GM23248 (cell line): ENCODE results near the gene KSR2. TPM values are rescaled to one million over a fixed set of nuclear protein-coding genes. Genes with fewer than 3 reads are reported as not detected.

Experiments used
- DNase-seq: peaks from one replicate; pipeline ENCODE4 v3.0.0-alpha.2; 2015
- H2AFZ ChIP-seq: fragments of 200-600 bp; sonication (generic); 2 replicates; pipeline ENCODE4 v1.6.1; 2016; ENCODE audit warnings: antibody characterized with exemption
- H3F3A ChIP-seq: fragments of 200-600 bp; sonication (generic); 2 replicates; pipeline ENCODE4 v1.6.1; 2016; ENCODE audit warnings: mild to moderate bottlenecking, antibody characterized with exemption, mixed run types; ENCODE audit not compliant: insufficient read depth
- H3K27ac ChIP-seq: fragments of 200-600 bp; sonication (generic); 2 replicates; pipeline ENCODE4 v1.5.1; 2016; ENCODE audit warnings: mild to moderate bottlenecking
- H3K27me3 ChIP-seq: fragments of 200-600 bp; sonication (generic); replicated peaks from 2 replicates; pipeline ENCODE4 v1.6.1; 2016; ENCODE audit warnings: mild to moderate bottlenecking; ENCODE audit not compliant: insufficient read depth
- H3K36me3 ChIP-seq: fragments of 200-600 bp; sonication (generic); 2 replicates; pipeline ENCODE4 v1.6.1; 2016; ENCODE audit warnings: low read depth, mild to moderate bottlenecking
- H3K4me1 ChIP-seq: fragments of 200-600 bp; sonication (generic); 2 replicates; pipeline ENCODE4 v1.6.1; 2016; ENCODE audit warnings: mild to moderate bottlenecking; ENCODE audit not compliant: insufficient read depth
- H3K4me2 ChIP-seq: fragments of 200-600 bp; sonication (generic); one replicate; pipeline ENCODE4 v1.6.1; 2016; ENCODE audit warnings: mild to moderate bottlenecking; ENCODE audit not compliant: unreplicated experiment
- H3K4me3 ChIP-seq: fragments of 200-600 bp; sonication (generic); 2 replicates; pipeline ENCODE4 v1.5.1; 2016; ENCODE audit warnings: mild to moderate bottlenecking
- H3K79me2 ChIP-seq: fragments of 200-600 bp; sonication (generic); 2 replicates; pipeline ENCODE4 v1.6.1; 2016; ENCODE audit warnings: mild to moderate bottlenecking; ENCODE audit not compliant: insufficient read depth
- H3K9ac ChIP-seq: fragments of 200-600 bp; sonication (generic); 2 replicates; pipeline ENCODE4 v1.6.1; 2016; ENCODE audit warnings: mild to moderate bottlenecking
- H3K9me2 ChIP-seq: fragments of 200-600 bp; sonication (generic); 2 replicates; pipeline ENCODE4 v1.6.1; 2016; ENCODE audit warnings: mixed run types, mild to moderate bottlenecking, moderate library complexity; ENCODE audit not compliant: insufficient read depth
- H3K9me3 ChIP-seq: fragments of 200-600 bp; sonication (generic); one replicate; pipeline ENCODE4 v1.6.1; 2017; ENCODE audit warnings: low read depth
- H4K20me1 ChIP-seq: fragments of 200-600 bp; sonication (generic); 2 replicates; pipeline ENCODE4 v1.6.0; 2016; ENCODE audit not compliant: insufficient read depth
- EZH2 ChIP-seq: fragments of 200-600 bp; sonication (generic); IDR thresholded peaks from 2 replicates; pipeline ENCODE4 v1.6.1; 2018; ENCODE audit warnings: antibody characterized with exemption, mild to moderate bottlenecking; ENCODE audit not compliant: insufficient read depth, poor library complexity, severe bottlenecking
- EZH2phosphoT487 ChIP-seq: fragments of 200-600 bp; sonication (generic); IDR thresholded peaks from 2 replicates; pipeline ENCODE4 v1.6.1; 2018; ENCODE audit warnings: antibody characterized with exemption, moderate library complexity, mild to moderate bottlenecking, low read depth; ENCODE audit not compliant: insufficient read depth
- WGBS, 2 experiments: methylation state at CpG; one replicate each; pipeline ENCODE4 v1.1.6; 2015 to 2017; ENCODE audit warnings: low lambda C conversion rate in 2 of 2, low coverage in 1 of 2; ENCODE audit errors: missing lambda C conversion rate in 2 of 2; 5-methylcytosine and 5-hydroxymethylcytosine counted together
- in situ Hi-C: fragments of 300-500 bp; cut with MboI; formaldehyde crosslinking; loops from 2 replicates; pipeline ENCODE4 v1.15.0; 2020
- polyA plus RNA-seq: library from polyadenylated mRNA; unstranded; fragments of >200 nt; fragmentation: Nextera tagmentation; extraction: Ambion mirVana; gene quantifications from 2 replicates; pipeline ENCODE4 v1.2.1, GENCODE V29; 2016
- total RNA-seq: library from RNA; depleted of rRNA; stranded (reverse); fragments of >200 nt; shearing (Covaris generic); gene quantifications from 2 replicates; pipeline ENCODE4 v1.2.3, GENCODE V29; 2014

KSR2 gene
- total and polyA plus RNA-seq, 2 experiments from 2014 or later, result not detected

GRCh38 chr12:117835156-117835555 is 133.6 kb downstream of the KSR2 start:
- Histone ChIP-seq H2AFZ (no peak overlapping the region), H3K27me3 (peaks cover 6% of the 10 kb centered on the region; the same call in 1 of the 2 replicates), H3K4me2 (no peak overlapping the region), H3K9me2 (no peaks in the 10 kb centered on the region), H3K36me3 (no peaks in the 10 kb centered on the region), H3K4me1 (peaks cover 26% of the 10 kb centered on the region), H3K27ac (no peak overlapping the region), H3K79me2 (no peaks in the 10 kb centered on the region), H4K20me1 (no peaks in the 10 kb centered on the region), H3K9ac (no peak overlapping the region), H3K4me3 (no peak overlapping the region), H3F3A (no peaks in the 10 kb centered on the region), H3K9me3 (no peaks in the 10 kb centered on the region)
- no peak for DNase-seq
- TF ChIP-seq EZH2phosphoT487 (no peak), EZH2 (no peak)
- in situ Hi-C loops, result loop anchor here (10.0 kb wide), 2 partner anchors 240 to 470 kb away; partner anchors contain the start of gene NOS1
- 93% methylated on average over 7 of the region's 7 CpGs for WGBS, 2 experiments

GRCh38 chr12:117832459-117833457 is 136.0 kb downstream of the KSR2 start:
- no peak overlapping the region for H3K9ac ChIP-seq
- no peak overlapping the region for H3K4me2 ChIP-seq
- no peak for TF ChIP-seq EZH2phosphoT487
- TF ChIP-seq EZH2, result no peak
- H3K36me3 ChIP-seq, result no peaks in the 10 kb centered on the region
- H3K9me3 ChIP-seq, result no peaks in the 10 kb centered on the region
- H4K20me1 ChIP-seq, result no peaks in the 10 kb centered on the region
- WGBS, 2 experiments, result 68 to 70% methylated on average over 13 of the region's 13 CpGs
- H3F3A ChIP-seq, result no peaks in the 10 kb centered on the region
- H3K9me2 ChIP-seq, result no peaks in the 10 kb centered on the region
- no peaks in the 10 kb centered on the region for H3K79me2 ChIP-seq
- H2AFZ ChIP-seq, result no peak overlapping the region
- DNase-seq, result peak; percentile 82
- in situ Hi-C loops, result loop anchor here (10.0 kb wide), 2 partner anchors 238 to 468 kb away; partner anchors contain the start of gene NOS1
- no peak overlapping the region for H3K27ac ChIP-seq
- H3K27me3 ChIP-seq, result no peaks in the 10 kb centered on the region; the same call in 1 of the 2 replicates
- no peak overlapping the region for H3K4me3 ChIP-seq
- H3K4me1 ChIP-seq, result peaks cover 26% of the 10 kb centered on the region

GRCh38 chr12:117830471-117830870 is 138.3 kb downstream of the KSR2 start:
- no peaks in the 10 kb centered on the region for H3K27me3 ChIP-seq
- peak overlapping the region; percentile 30 for H3K4me2 ChIP-seq
- in situ Hi-C loops, result loop anchor here (10.0 kb wide), 2 partner anchors 236 to 466 kb away; partner anchors contain the start of gene NOS1
- WGBS, 2 experiments, result 14% methylated on average over 5 of the region's 5 CpGs
- no peaks in the 10 kb centered on the region for H3F3A ChIP-seq
- no peaks in the 10 kb centered on the region for H3K36me3 ChIP-seq
- peak overlapping the region; percentile 30 for H3K27ac ChIP-seq
- TF ChIP-seq EZH2phosphoT487, result 0 out of 2 replicates have a peak, but pooled peaks have one; percentile 41
- no peak for TF ChIP-seq EZH2
- no peak overlapping the region for H3K4me3 ChIP-seq
- no peaks in the 10 kb centered on the region for H3K9me2 ChIP-seq
- H3K9me3 ChIP-seq, result no peaks in the 10 kb centered on the region
- no peak overlapping the region for H2AFZ ChIP-seq
- no peak overlapping the region for H3K9ac ChIP-seq
- H4K20me1 ChIP-seq, result no peaks in the 10 kb centered on the region
- H3K79me2 ChIP-seq, result no peaks in the 10 kb centered on the region
- H3K4me1 ChIP-seq, result peaks cover 26% of the 10 kb centered on the region
- peak; percentile 76 for DNase-seq

- no peaks in the 10 kb centered on the region for H3K27me3 ChIP-seq
Observed at GRCh38 chr12:117829108-117829507, 139.7 kb downstream of the KSR2 start.

More at GRCh38 chr12:117829108-117829507, 139.7 kb downstream of the KSR2 start:
- TF ChIP-seq EZH2phosphoT487, result no peak
- TF ChIP-seq EZH2, result no peak
- Histone ChIP-seq H3K9ac (no peak overlapping the region), H3K79me2 (no peaks in the 10 kb centered on the region), H3K9me2 (no peaks in the 10 kb centered on the region), H3K27ac (no peak overlapping the region), H4K20me1 (no peaks in the 10 kb centered on the region), H3K4me3 (no peak overlapping the region), H3F3A (no peaks in the 10 kb centered on the region), H3K9me3 (no peaks in the 10 kb centered on the region), H3K4me1 (peaks cover 26% of the 10 kb centered on the region), H3K36me3 (no peaks in the 10 kb centered on the region), H3K4me2 (no peak overlapping the region), H2AFZ (no peak overlapping the region)
- 69 to 78% methylated on average over 2 of the region's 2 CpGs for WGBS, 2 experiments
- DNase-seq, result no peak
- in situ Hi-C loops, result no loop called here
